T-cell (primary cell): ENCODE measurements around the gene VAX1. TPM values are rescaled to one million over a fixed set of nuclear protein-coding genes. Genes with fewer than 3 reads are reported as not detected.
"Not testable (repeated sequence)": the region's sequence is repeated elsewhere in the genome, so short reads cannot be mapped to it uniquely, and the experiment has no call there.

ENCODE experiments used
- ATAC-seq, 4 experiments: fragments of 200-7000 bp in 3 of 4; fragments of 150-1000 bp in 1 of 4; cut with Tn5 transposase; replicated peaks in 1 of 4; 1 replicate in 3 of 4; 2 replicates in 1 of 4; pipeline ENCODE4 v1.10.0; 2021; ENCODE audit warnings: moderate library complexity in 3 of 4, mild to moderate bottlenecking in 2 of 4, moderate number of reproducible peaks in 1 of 4
- CTCF ChIA-PET, 2 donors: fragments of 300-600 bp; sonication (Branson Sonifier 250); formaldehyde crosslinking; loops; one replicate each; lab custom pipeline; 2022; ENCODE audit warnings: antibody characterized with exemption in 2 of 2; lab: Charles Lee
- POLR2A ChIA-PET, 2 donors: fragments of 300-600 bp; sonication (Branson Sonifier 250); formaldehyde crosslinking; loops; one replicate each; lab custom pipeline; 2022; ENCODE audit warnings: antibody characterized with exemption in 2 of 2; lab: Charles Lee
- DNase-seq, 35 experiments: peaks; one replicate each; pipeline versions ENCODE4 v3.0.0 to v3.0.0-alpha.2; 2013 to 2023
- H3K27ac ChIP-seq: one replicate; pipeline ENCODE4 v1.5.1; 2013; ENCODE audit warnings: low read length
- H3K27me3 ChIP-seq, 2 experiments: replicated peaks in 1 of 2; 1 replicate in 1 of 2; 2 replicates in 1 of 2; pipeline versions ENCODE4 v1.6.1 to v1.7.0; 2013; ENCODE audit warnings: low read length in 1 of 2, mixed read lengths in 1 of 2; ENCODE audit not compliant: control insufficient read depth in 2 of 2, insufficient read depth in 2 of 2; ENCODE audit errors: extremely low read depth in 1 of 2
- H3K36me3 ChIP-seq, 2 donors: 1 replicate in 1 of 2; 2 replicates in 1 of 2; pipeline versions ENCODE4 v1.6.1 to v1.7.0; 2013; ENCODE audit warnings: low read length in 1 of 2; ENCODE audit not compliant: control insufficient read depth in 2 of 2, insufficient read depth in 1 of 2; ENCODE audit errors: extremely low read depth in 1 of 2
- H3K4me1 ChIP-seq, 2 experiments: 1 replicate in 1 of 2; 2 replicates in 1 of 2; pipeline versions ENCODE4 v1.6.1 to v1.7.0; 2013; ENCODE audit warnings: low read length in 2 of 2, mixed read lengths in 1 of 2; ENCODE audit not compliant: insufficient read depth in 2 of 2, control insufficient read depth in 1 of 2; ENCODE audit errors: extremely low read depth in 1 of 2
- H3K4me3 ChIP-seq, 2 donors: 1 replicate in 1 of 2; 2 replicates in 1 of 2; pipeline versions ENCODE4 v1.5.1 to v1.7.0; 2013; ENCODE audit warnings: mild to moderate bottlenecking in 2 of 2, low read length in 1 of 2, moderate library complexity in 1 of 2; ENCODE audit not compliant: control insufficient read depth in 1 of 2; ENCODE audit errors: extremely low read depth in 1 of 2
- H3K9me3 ChIP-seq: 2 replicates; pipeline ENCODE4 v1.7.0; 2013
- H3K27ac Mint-ChIP-seq, 2 donors: one replicate each; pipeline ENCODE4 v1.8.0; 2020 to 2021; ENCODE audit warnings: mild to moderate bottlenecking in 2 of 2, mixed read lengths in 2 of 2
- H3K27me3 Mint-ChIP-seq, 2 donors: one replicate each; pipeline ENCODE4 v1.8.0; 2021 to 2022; ENCODE audit warnings: mixed read lengths in 2 of 2
- H3K36me3 Mint-ChIP-seq: one replicate; pipeline ENCODE4 v1.8.0; 2021; ENCODE audit warnings: mixed read lengths
- H3K4me1 Mint-ChIP-seq, 3 donors: one replicate each; pipeline ENCODE4 v1.8.0; 2020 to 2022; ENCODE audit warnings: mixed read lengths in 3 of 3, mild to moderate bottlenecking in 1 of 3
- H3K4me3 Mint-ChIP-seq, 3 donors: one replicate each; pipeline ENCODE4 v1.8.0; 2020 to 2022; ENCODE audit warnings: mild to moderate bottlenecking in 3 of 3, mixed read lengths in 3 of 3, moderate library complexity in 3 of 3
- H3K9me3 Mint-ChIP-seq, 3 donors: one replicate each; pipeline ENCODE4 v1.8.0; 2020 to 2022; ENCODE audit warnings: mixed read lengths in 3 of 3
- WGBS: methylation state at CpG from one replicate; pipeline ENCODE4 v1.1.5; 2013; ENCODE audit warnings: missing lambda C conversion rate; ENCODE audit not compliant: insufficient coverage; 5-methylcytosine and 5-hydroxymethylcytosine counted together
- total RNA-seq, 35 experiments: library from RNA in 6 of 35; stranded (reverse) in 6 of 35; fragments of 120-200 nt in 1 of 35; gene quantifications; one replicate each; pipeline versions ENCODE4 v1.2.1 to v1.2.4 and lab custom pipeline; 2013 to 2026

VAX1 gene
- total RNA-seq, 5 donors from 2014 or later (not counting 1 experiment from before 2014, with no cell fraction given), result not detected

GRCh38 chr10:117126645-117127044 is 11.4 kb downstream of the VAX1 start:
- H3K36me3 Mint-ChIP-seq, H3K36me3 ChIP-seq, CTCF ChIA-PET, H3K4me1 ChIP-seq, H3K4me3 ChIP-seq, POLR2A ChIA-PET, H3K9me3 ChIP-seq, DNase-seq, H3K4me3 Mint-ChIP-seq, H3K27ac ChIP-seq, H3K27ac Mint-ChIP-seq, ATAC-seq, H3K9me3 Mint-ChIP-seq: not testable (repeated sequence)
- WGBS, result 95% methylated on average over 13 of the region's 23 CpGs
- peaks cover 24 to 37% of the 10 kb centered on the region in 2 experiments for H3K27me3 ChIP-seq
- Mint-ChIP-seq H3K4me1 (peaks cover 8 to 11% (median 11%) of the 10 kb centered on the region in 3 donors), H3K27me3 (peaks cover 49 to 51% of the 10 kb centered on the region in 2 donors)

DNA sequence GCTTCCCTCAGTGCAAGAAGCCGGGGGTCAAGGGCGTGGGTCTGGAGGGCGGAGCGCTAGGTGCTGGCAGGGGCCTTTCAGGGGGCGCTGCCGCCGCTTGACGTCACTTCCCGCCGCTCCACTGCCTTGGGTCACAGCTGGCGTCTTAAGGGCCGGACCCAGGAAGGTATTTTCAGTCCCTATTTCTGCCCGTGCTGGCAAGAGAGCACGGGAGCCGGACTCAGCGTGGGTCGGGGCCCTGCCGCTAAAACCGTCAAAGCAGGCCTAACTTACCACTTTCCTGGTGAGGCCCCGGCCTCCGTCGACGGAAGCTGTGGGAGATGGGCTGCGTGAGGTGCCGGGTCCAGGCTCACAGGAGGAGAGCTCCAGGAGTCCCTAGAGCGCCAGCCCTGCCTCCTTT is 12.0 kb downstream of the VAX1 start:
- Histone ChIP-seq H3K4me3 (no peak overlapping the region), H3K9me3 (no peaks in the 10 kb centered on the region), H3K27me3 (peaks cover 22 to 31% of the 10 kb centered on the region in 2 experiments), H3K36me3 (no peaks in the 10 kb centered on the region), H3K4me1 (peaks cover 0 to 3% of the 10 kb centered on the region in 2 experiments), H3K27ac (no peak overlapping the region)
- WGBS, result 62% methylated on average over 25 of the region's 26 CpGs
- no peaks in the 10 kb centered on the region for H3K9me3 Mint-ChIP-seq
- H3K4me3 Mint-ChIP-seq, result no peak overlapping the region
- DNase-seq (no peak), ATAC-seq (no peak)
- CTCF ChIA-PET, result no interaction called here
- H3K27me3 Mint-ChIP-seq, result peaks cover 45 to 46% of the 10 kb centered on the region in 2 donors
- H3K36me3 Mint-ChIP-seq, result no peaks in the 10 kb centered on the region
- POLR2A ChIA-PET, result no interaction called here
- H3K27ac Mint-ChIP-seq, result no peak overlapping the region
- H3K4me1 Mint-ChIP-seq, result peaks cover 2 to 5% (median 4%) of the 10 kb centered on the region in 3 donors

DNA sequence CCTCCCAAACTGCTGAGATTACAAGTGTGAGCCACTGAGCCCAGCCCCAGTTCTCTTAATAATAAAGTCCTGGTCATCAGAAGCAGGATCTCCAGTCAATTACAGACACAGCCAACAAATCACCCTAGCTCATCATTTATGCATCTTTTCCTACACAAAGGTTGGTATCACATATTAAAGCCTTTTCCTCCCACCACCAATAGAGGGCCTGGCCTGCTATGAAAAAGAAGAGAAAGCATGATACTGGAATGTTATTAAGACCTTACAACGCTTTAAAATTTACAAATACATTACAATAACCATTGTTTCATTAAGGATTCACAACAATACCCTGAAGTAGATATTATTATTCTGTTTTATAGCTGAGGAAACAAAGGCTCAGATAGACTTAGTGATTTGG is 25.9 kb downstream of the VAX1 start:
- no peak overlapping the region for H3K4me3 Mint-ChIP-seq
- no peaks in the 10 kb centered on the region for H3K9me3 Mint-ChIP-seq
- H3K27me3 ChIP-seq, result peaks cover 2 to 13% of the 10 kb centered on the region in 2 experiments
- peaks cover 23 to 46% of the 10 kb centered on the region in 2 donors for H3K27me3 Mint-ChIP-seq
- H3K4me1 Mint-ChIP-seq, result peaks cover 0 to 3% (median 0%) of the 10 kb centered on the region in 3 donors
- no peak for DNase-seq
- no peaks in the 10 kb centered on the region for H3K36me3 Mint-ChIP-seq
- no peaks in the 10 kb centered on the region for H3K4me1 ChIP-seq
- H3K4me3 ChIP-seq, result no peak overlapping the region
- H3K9me3 ChIP-seq, result no peaks in the 10 kb centered on the region
- H3K36me3 ChIP-seq, result no peaks in the 10 kb centered on the region
- CTCF ChIA-PET, result interaction anchor here in 1 of 2 donors (0.7 to 0.9 kb wide), 2 partner anchors 63 to 383 kb away, joined by 3 read pairs; no protein-coding TSS in a partner anchor
- ATAC-seq, result no peak
- no peak overlapping the region for H3K27ac ChIP-seq
- H3K27ac Mint-ChIP-seq, result no peak overlapping the region
- POLR2A ChIA-PET, result no interaction called here
- WGBS, result no CpG with 5 or more reads among the region's 1 CpG

- ChIA-PET CTCF (interaction anchor here in 1 of 2 donors (0.6 kb wide), 1 partner anchor 14 kb away, joined by 4 read pairs; no protein-coding TSS in a partner anchor), POLR2A (no interaction called here)
- H3K27ac ChIP-seq, result no peak overlapping the region
- no peaks in the 10 kb centered on the region for H3K9me3 ChIP-seq
- no peak overlapping the region for H3K4me3 ChIP-seq
- no peaks in the 10 kb centered on the region for H3K4me1 ChIP-seq
- peaks cover 16 to 33% of the 10 kb centered on the region in 2 donors for H3K27me3 Mint-ChIP-seq
- H3K36me3 Mint-ChIP-seq, result no peaks in the 10 kb centered on the region
- H3K27me3 ChIP-seq, result peaks cover 0 to 3% of the 10 kb centered on the region in 2 experiments
- no peak overlapping the region for H3K27ac Mint-ChIP-seq
- H3K4me1 Mint-ChIP-seq, result peaks cover 0 to 4% (median 0%) of the 10 kb centered on the region in 3 donors
- WGBS, result no CpG with 5 or more reads among the region's 4 CpGs
- DNase-seq, result no peak
- H3K36me3 ChIP-seq, result no peaks in the 10 kb centered on the region
- H3K4me3 Mint-ChIP-seq, result no peak overlapping the region
- H3K9me3 Mint-ChIP-seq, result no peaks in the 10 kb centered on the region
- ATAC-seq, result no peak
Measured at GRCh38 chr10:117107238-117107637, 30.8 kb downstream of the VAX1 start.

DNA sequence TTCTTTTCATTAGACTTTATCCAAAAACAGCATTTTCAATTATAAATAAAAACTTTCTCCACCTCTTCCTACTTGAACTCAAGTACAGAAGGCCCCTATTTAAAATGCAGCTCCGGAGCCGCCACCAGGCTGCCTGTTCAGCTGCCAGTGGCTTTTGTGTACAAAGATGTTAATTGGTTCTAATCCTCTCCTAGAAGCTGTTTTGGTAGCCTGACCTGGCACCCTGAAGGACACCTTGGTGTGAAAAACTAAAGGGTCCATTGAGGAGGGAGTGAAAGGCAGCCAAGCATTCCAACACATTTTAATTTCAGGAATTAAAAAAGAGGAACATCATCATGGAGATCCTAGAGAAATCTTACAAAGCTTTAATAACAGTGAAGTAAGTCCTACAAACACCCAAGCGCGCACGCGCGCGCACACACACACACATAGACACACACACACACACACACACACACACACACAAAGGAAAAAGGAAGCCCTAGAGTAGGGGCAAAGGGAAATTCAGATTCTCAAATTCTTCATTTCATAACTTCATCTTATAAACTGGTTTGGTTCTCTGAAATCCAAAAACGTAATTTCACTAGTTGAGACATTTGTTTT is 41.4 kb downstream of the VAX1 start:
- Histone ChIP-seq H3K27ac (no peak overlapping the region), H3K36me3 (no peaks in the 10 kb centered on the region), H3K9me3 (no peaks in the 10 kb centered on the region), H3K4me3 (no peak overlapping the region), H3K4me1 (no peaks in the 10 kb centered on the region), H3K27me3 (peaks cover 0 to 4% of the 10 kb centered on the region in 2 experiments)
- WGBS, result 50% methylated on average over 1 of the region's 9 CpGs
- ChIA-PET CTCF (no interaction called here), POLR2A (no interaction called here)
- Mint-ChIP-seq H3K27me3 (peaks cover 0 to 28% of the 10 kb centered on the region in 2 donors), H3K36me3 (no peaks in the 10 kb centered on the region), H3K27ac (no peak overlapping the region), H3K4me3 (no peak overlapping the region), H3K4me1 (no peaks in the 10 kb centered on the region), H3K9me3 (no peaks in the 10 kb centered on the region)
- ATAC-seq (no peak), DNase-seq (no peak)

DNA sequence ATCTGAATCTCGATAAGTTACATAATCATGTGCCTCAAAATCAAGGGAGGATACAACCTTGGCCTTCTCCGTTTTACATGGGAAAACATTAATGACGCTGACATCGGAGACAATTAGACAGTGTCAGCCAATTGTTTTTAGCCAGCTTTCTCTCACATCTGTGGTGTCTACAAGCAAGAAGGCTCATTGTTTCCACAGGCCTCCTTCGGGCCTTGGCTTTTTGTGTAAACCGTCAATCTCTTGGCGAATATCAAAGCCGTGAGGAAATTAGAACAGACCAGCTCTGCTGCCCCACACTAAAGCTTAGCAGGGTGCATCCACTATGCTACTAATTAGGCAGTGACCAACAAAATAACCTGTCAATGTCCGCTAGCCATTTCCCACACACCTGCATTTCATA is 43.2 kb downstream of the VAX1 start:
- ATAC-seq (no peak), DNase-seq (no peak)
- H3K36me3 Mint-ChIP-seq, result no peaks in the 10 kb centered on the region
- Histone ChIP-seq H3K4me3 (no peak overlapping the region), H3K27ac (no peak overlapping the region), H3K36me3 (no peaks in the 10 kb centered on the region), H3K27me3 (peaks cover 0 to 4% of the 10 kb centered on the region in 2 experiments), H3K4me1 (no peaks in the 10 kb centered on the region), H3K9me3 (no peaks in the 10 kb centered on the region)
- H3K4me1 Mint-ChIP-seq, result no peaks in the 10 kb centered on the region
- 89% methylated on average over 8 of the region's 9 CpGs for WGBS
- no peaks in the 10 kb centered on the region for H3K9me3 Mint-ChIP-seq
- CTCF ChIA-PET, result no interaction called here
- H3K27me3 Mint-ChIP-seq, result peaks cover 2 to 35% of the 10 kb centered on the region in 2 donors
- POLR2A ChIA-PET, result no interaction called here
- no peak overlapping the region for H3K4me3 Mint-ChIP-seq
- no peak overlapping the region for H3K27ac Mint-ChIP-seq
